Liver (tissue), 9 donors: ENCODE results near the gene MAPT. TPM values are rescaled to one million over a fixed set of nuclear protein-coding genes. Genes with fewer than 3 reads are reported as not detected.
"Not testable (repeated sequence)": the region's sequence is repeated elsewhere in the genome, so short reads cannot be mapped to it uniquely, and the experiment has no call there.

ENCODE experiments used
- DNase-seq: peaks from one replicate; pipeline ENCODE4 v3.0.0-alpha.2; 2017; ENCODE audit warnings: low spot score
- H3K27ac ChIP-seq, 2 donors: one replicate each; pipeline ENCODE4 v1.7.0; 2013; ENCODE audit warnings: inconsistent platforms in 2 of 2, low read length in 2 of 2, control low read depth in 1 of 2, low read depth in 1 of 2, mild to moderate bottlenecking in 1 of 2
- H3K27me3 ChIP-seq, 4 donors: one replicate each; pipeline versions ENCODE4 v1.6.1 to v1.7.0; 2013; ENCODE audit warnings: low read length in 3 of 4, inconsistent platforms in 1 of 4, mild to moderate bottlenecking in 1 of 4, moderate library complexity in 1 of 4; ENCODE audit not compliant: control insufficient read depth in 4 of 4, insufficient read depth in 4 of 4
- H3K36me3 ChIP-seq, 4 donors: one replicate each; pipeline versions ENCODE4 v1.6.1 to v1.7.0; 2013; ENCODE audit warnings: low read length in 3 of 4, mild to moderate bottlenecking in 3 of 4, low read depth in 1 of 4, moderate library complexity in 1 of 4; ENCODE audit not compliant: control insufficient read depth in 4 of 4, insufficient read depth in 3 of 4
- H3K4me1 ChIP-seq, 4 donors: one replicate each; pipeline versions ENCODE4 v1.6.1 to v1.7.0; 2013; ENCODE audit warnings: low read length in 3 of 4, mild to moderate bottlenecking in 3 of 4, moderate library complexity in 1 of 4; ENCODE audit not compliant: control insufficient read depth in 4 of 4, insufficient read depth in 4 of 4
- H3K4me3 ChIP-seq, 3 donors: one replicate each; pipeline versions ENCODE4 v1.6.1 to v1.7.0; 2013; ENCODE audit warnings: low read length in 3 of 3, control low read depth in 1 of 3, low read depth in 1 of 3, mild to moderate bottlenecking in 1 of 3
- H3K9ac ChIP-seq, 2 donors: one replicate each; pipeline ENCODE4 v1.7.0; 2013; ENCODE audit warnings: low read length in 2 of 2, mild to moderate bottlenecking in 2 of 2, moderate library complexity in 2 of 2, control low read depth in 1 of 2, low read depth in 1 of 2
- H3K9me3 ChIP-seq, 4 donors: one replicate each; pipeline versions ENCODE4 v1.6.1 to v1.7.0; 2013; ENCODE audit warnings: low read length in 3 of 4; ENCODE audit not compliant: control insufficient read depth in 4 of 4
- GABPA ChIP-seq, 2 donors: IDR thresholded peaks in 1 of 2; conservative IDR thresholded peaks in 1 of 2; 2 replicates each; pipeline ENCODE4 v1.6.1; 2016; ENCODE audit warnings: antibody characterized with exemption in 2 of 2, mild to moderate bottlenecking in 1 of 2, moderate library complexity in 1 of 2
- HNF4A ChIP-seq, 2 donors: conservative IDR thresholded peaks; 2 replicates each; pipeline ENCODE4 v1.6.1; 2016; ENCODE audit warnings: antibody characterized with exemption in 2 of 2, mild to moderate bottlenecking in 2 of 2
- HNF4G ChIP-seq: IDR thresholded peaks from 2 replicates; pipeline ENCODE4 v1.6.1; 2016; ENCODE audit warnings: antibody characterized with exemption
- JUND ChIP-seq, 2 donors: IDR thresholded peaks; 2 replicates each; pipeline ENCODE4 v1.6.1; 2016; ENCODE audit warnings: antibody characterized with exemption in 2 of 2
- MAX ChIP-seq: IDR thresholded peaks from 2 replicates; pipeline ENCODE4 v1.6.1; 2016; ENCODE audit warnings: antibody characterized with exemption
- NR2F2 ChIP-seq: IDR thresholded peaks from 2 replicates; pipeline ENCODE4 v1.6.1; 2016; ENCODE audit warnings: antibody characterized with exemption
- RAD21 ChIP-seq, 2 donors: IDR thresholded peaks; 2 replicates each; pipeline ENCODE4 v1.6.1; 2016; ENCODE audit warnings: antibody characterized with exemption in 2 of 2, mild to moderate bottlenecking in 2 of 2
- SP1 ChIP-seq: IDR thresholded peaks from 2 replicates; pipeline ENCODE4 v1.6.1; 2018; ENCODE audit warnings: antibody characterized with exemption, mild to moderate bottlenecking
- YY1 ChIP-seq: IDR thresholded peaks from 2 replicates; pipeline ENCODE4 v1.6.1; 2016; ENCODE audit warnings: antibody characterized with exemption, mild to moderate bottlenecking
- WGBS: extraction: QIAGEN DNeasy Blood & Tissue Kit; methylation state at CpG from one replicate; pipeline ENCODE4 v1.1.7; 2013; 5-methylcytosine and 5-hydroxymethylcytosine counted together
- polyA plus RNA-seq, 2 donors: library from polyadenylated mRNA; stranded (reverse) in 1 of 2; unstranded in 1 of 2; fragments of 200-250 nt in 1 of 2; fragments of >200 nt in 1 of 2; fragmentation: Nextera tagmentation in 1 of 2; extraction: Ambion mirVana in 1 of 2; gene quantifications; one replicate each; pipeline versions ENCODE4 v1.2.1 to v1.2.3, GENCODE V29; 2013 to 2015
- total RNA-seq, 2 donors: library from RNA; depleted of rRNA; stranded (reverse); fragments of >200 nt; gene quantifications; one replicate each; pipeline ENCODE4 v1.2.3, GENCODE V29; 2014
- TF ChIP-seq, protein P1 (sequence below): IDR thresholded peaks from 2 replicates; pipeline ENCODE4 v1.6.1; 2016; ENCODE audit warnings: antibody characterized with exemption, mild to moderate bottlenecking
- TF ChIP-seq, protein P2 (sequence below): IDR thresholded peaks from 2 replicates; pipeline ENCODE4 v1.6.1; 2016; ENCODE audit warnings: antibody characterized with exemption
- TF ChIP-seq, protein P3 (sequence below): fragments of 150-350 bp; IDR thresholded peaks from 2 replicates; pipeline ENCODE4 v1.5.1; 2017; ENCODE audit warnings: improper control_type of control experiment, low read depth, low read length; ENCODE audit not compliant: missing input control
- donor health status: healthy.
- donor health status: healthy.
- donor health status: healthy.
- donor health status: healthy.
- donor health status: healthy.

MAPT gene
- total and polyA plus RNA-seq, 4 donors, result 0.05 to 0.67 (median 0.27) TPM

DNA sequence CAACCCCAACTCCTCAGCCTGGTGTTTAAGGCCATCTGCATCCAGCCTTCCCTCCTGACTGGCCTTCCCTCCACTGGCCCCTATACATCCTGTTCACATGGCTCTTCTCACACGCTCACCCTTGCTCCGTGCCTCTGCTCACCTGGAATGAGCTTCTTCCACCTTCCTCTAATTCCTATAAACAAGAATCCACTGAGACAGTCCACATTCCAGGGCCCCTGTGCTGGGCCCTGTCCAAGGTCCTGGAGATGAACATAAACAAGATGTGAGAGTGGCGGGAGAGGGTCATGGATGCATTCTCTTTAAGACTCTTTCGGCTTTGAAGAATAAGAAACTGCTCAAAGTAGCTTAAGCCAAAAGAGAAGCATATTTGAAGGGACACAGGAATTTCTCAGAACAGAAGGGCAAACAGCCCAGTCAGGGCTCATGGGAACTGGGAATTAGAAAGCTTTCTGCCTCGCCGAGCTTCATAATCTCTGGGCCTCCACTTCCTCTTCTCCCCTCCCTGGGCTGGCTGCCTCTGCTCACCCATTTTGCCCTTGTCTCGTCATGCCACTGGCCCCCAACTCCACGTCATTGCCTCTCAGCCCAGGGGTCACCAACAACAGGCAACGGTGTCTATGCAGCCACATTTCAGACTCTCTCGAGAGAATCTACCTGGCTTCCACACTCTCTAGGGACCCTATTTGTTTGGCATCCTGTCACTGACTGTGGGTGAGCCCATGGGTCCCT lies 36.2 kb upstream of the MAPT start:
- Histone ChIP-seq H3K9me3 (peaks cover 0 to 2% (median 0%) of the 10 kb centered on the region in 4 donors), H3K4me1 (no peaks in the 10 kb centered on the region), H3K27me3 (peaks cover 0 to 2% (median under 1%) of the 10 kb centered on the region in 4 donors), H3K4me3 (no peak overlapping the region), H3K27ac (no peak overlapping the region), H3K36me3 (no peaks in the 10 kb centered on the region), H3K9ac (no peak overlapping the region)
- DNase-seq, result no peak
- WGBS, result 43% methylated on average over 10 of the region's 10 CpGs
- TF ChIP-seq, protein P1, sequence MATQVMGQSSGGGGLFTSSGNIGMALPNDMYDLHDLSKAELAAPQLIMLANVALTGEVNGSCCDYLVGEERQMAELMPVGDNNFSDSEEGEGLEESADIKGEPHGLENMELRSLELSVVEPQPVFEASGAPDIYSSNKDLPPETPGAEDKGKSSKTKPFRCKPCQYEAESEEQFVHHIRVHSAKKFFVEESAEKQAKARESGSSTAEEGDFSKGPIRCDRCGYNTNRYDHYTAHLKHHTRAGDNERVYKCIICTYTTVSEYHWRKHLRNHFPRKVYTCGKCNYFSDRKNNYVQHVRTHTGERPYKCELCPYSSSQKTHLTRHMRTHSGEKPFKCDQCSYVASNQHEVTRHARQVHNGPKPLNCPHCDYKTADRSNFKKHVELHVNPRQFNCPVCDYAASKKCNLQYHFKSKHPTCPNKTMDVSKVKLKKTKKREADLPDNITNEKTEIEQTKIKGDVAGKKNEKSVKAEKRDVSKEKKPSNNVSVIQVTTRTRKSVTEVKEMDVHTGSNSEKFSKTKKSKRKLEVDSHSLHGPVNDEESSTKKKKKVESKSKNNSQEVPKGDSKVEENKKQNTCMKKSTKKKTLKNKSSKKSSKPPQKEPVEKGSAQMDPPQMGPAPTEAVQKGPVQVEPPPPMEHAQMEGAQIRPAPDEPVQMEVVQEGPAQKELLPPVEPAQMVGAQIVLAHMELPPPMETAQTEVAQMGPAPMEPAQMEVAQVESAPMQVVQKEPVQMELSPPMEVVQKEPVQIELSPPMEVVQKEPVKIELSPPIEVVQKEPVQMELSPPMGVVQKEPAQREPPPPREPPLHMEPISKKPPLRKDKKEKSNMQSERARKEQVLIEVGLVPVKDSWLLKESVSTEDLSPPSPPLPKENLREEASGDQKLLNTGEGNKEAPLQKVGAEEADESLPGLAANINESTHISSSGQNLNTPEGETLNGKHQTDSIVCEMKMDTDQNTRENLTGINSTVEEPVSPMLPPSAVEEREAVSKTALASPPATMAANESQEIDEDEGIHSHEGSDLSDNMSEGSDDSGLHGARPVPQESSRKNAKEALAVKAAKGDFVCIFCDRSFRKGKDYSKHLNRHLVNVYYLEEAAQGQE, result peak; percentile 98
- TF ChIP-seq NR2F2, result no peak

DNA sequence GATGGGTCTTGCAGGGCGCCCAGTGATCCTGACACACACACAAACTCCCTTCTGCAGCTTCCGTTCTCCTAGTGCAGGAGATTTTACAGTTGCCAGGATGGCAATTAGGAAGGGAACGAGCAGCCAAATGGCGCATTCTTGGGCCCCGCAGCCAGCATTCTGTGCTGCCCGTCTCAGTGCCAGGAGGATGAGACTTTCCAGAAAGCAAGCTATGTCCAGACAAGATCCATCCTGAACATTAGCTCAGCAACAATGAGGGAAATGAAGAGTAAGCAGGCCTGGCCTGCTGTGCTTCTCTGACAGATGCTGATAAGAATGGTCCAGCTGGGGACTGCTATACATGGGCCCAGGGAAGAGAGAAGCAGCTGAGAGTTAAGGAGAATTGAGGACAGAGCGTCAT lies 33.2 kb upstream of the MAPT start:
- H3K27me3 ChIP-seq, result peaks cover 0 to 5% (median under 1%) of the 10 kb centered on the region in 4 donors
- no peaks in the 10 kb centered on the region for H3K36me3 ChIP-seq
- no peak overlapping the region for H3K27ac ChIP-seq
- H3K9ac ChIP-seq, result no peak overlapping the region
- 79% methylated on average over 7 of the region's 7 CpGs for WGBS
- no peak overlapping the region for H3K4me3 ChIP-seq
- no peak for DNase-seq
- no peaks in the 10 kb centered on the region for H3K4me1 ChIP-seq
- TF ChIP-seq RAD21 (IDR thresholded peaks at IDR 0.05) (no peak), SP1 (no peak), NR2F2 (no peak), MAX (no peak), HNF4G (no peak), GABPA (IDR thresholded peaks at IDR 0.05 in 1 of 2, conservative IDR thresholded peaks at IDR 0.05 in 1 of 2) (no peak), HNF4A (conservative IDR thresholded peaks at IDR 0.05) (no peak), YY1 (no peak), JUND (IDR thresholded peaks at IDR 0.05) (no peak)
- TF ChIP-seq, protein P1, result no peak
- TF ChIP-seq, protein P2, sequence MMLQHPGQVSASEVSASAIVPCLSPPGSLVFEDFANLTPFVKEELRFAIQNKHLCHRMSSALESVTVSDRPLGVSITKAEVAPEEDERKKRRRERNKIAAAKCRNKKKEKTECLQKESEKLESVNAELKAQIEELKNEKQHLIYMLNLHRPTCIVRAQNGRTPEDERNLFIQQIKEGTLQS, result no peak
- TF ChIP-seq, protein P3, sequence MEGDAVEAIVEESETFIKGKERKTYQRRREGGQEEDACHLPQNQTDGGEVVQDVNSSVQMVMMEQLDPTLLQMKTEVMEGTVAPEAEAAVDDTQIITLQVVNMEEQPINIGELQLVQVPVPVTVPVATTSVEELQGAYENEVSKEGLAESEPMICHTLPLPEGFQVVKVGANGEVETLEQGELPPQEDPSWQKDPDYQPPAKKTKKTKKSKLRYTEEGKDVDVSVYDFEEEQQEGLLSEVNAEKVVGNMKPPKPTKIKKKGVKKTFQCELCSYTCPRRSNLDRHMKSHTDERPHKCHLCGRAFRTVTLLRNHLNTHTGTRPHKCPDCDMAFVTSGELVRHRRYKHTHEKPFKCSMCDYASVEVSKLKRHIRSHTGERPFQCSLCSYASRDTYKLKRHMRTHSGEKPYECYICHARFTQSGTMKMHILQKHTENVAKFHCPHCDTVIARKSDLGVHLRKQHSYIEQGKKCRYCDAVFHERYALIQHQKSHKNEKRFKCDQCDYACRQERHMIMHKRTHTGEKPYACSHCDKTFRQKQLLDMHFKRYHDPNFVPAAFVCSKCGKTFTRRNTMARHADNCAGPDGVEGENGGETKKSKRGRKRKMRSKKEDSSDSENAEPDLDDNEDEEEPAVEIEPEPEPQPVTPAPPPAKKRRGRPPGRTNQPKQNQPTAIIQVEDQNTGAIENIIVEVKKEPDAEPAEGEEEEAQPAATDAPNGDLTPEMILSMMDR, result no peak
- H3K9me3 ChIP-seq, result peaks cover 0 to 2% (median 0%) of the 10 kb centered on the region in 4 donors

- H3K27ac ChIP-seq, H3K9me3 ChIP-seq, H3K4me1 ChIP-seq, H3K27me3 ChIP-seq, H3K36me3 ChIP-seq, DNase-seq, H3K9ac ChIP-seq, H3K4me3 ChIP-seq: not testable (repeated sequence)
- 74% methylated on average over 9 of the region's 9 CpGs for WGBS
Measured at GRCh38 chr17:45862127-45862526, 32.2 kb upstream of the MAPT start.
